MV-4-11 (cell line): ENCODE measurements around the gene SNAPC2.

Source experiments
- DNase-seq: peaks from one replicate; lab custom pipeline; 2025; lab: John Stamatoyannopoulos, UW

SNAPC2 gene

GRCh38 chr19:7919610-7920518, at the start of gene SNAPC2:
TSS of gene SNAPC2 (plus strand) at chr19:7920338. CDS start at chr19:7920367, 29 bp downstream.
- DNase-seq, result peak; percentile 94

GRCh38 chr19:7870571-7871436, 49.3 kb upstream of the SNAPC2 start:
- DNase-seq, result peak; percentile 95

GRCh38 chr19:7871437-7872305, 48.5 kb upstream of the SNAPC2 start:
- peak; percentile 95 for DNase-seq

GRCh38 chr19:7872306-7873204, 47.6 kb upstream of the SNAPC2 start:
- DNase-seq, result no peak

- DNase-seq, result no peak
Measured at GRCh38 chr19:7873304-7874075, 46.6 kb upstream of the SNAPC2 start.

- DNase-seq, result no peak
Measured at GRCh38 chr19:7874076-7874896, 45.9 kb upstream of the SNAPC2 start, which contains the start of gene PRR36. TSS of gene PRR36 (minus strand) at chr19:7874390. CDS start at chr19:7873689, 701 bp downstream.

GRCh38 chr19:7874897-7875273, 45.3 kb upstream of the SNAPC2 start:
- DNase-seq, result no peak

- no peak for DNase-seq
Measured at GRCh38 chr19:7877249-7877836, 42.8 kb upstream of the SNAPC2 start.

GRCh38 chr19:7879111-7879807, 40.9 kb upstream of the SNAPC2 start:
- DNase-seq, result no peak

- peak; percentile 42 for DNase-seq
Measured at GRCh38 chr19:7879836-7880235, 40.3 kb upstream of the SNAPC2 start.

GRCh38 chr19:7881910-7882309, 38.2 kb upstream of the SNAPC2 start:
- no peak for DNase-seq

- no peak for DNase-seq
Measured at GRCh38 chr19:7883105-7883504, 37.0 kb upstream of the SNAPC2 start.

GRCh38 chr19:7883796-7884570, 36.2 kb upstream of the SNAPC2 start:
- peak; percentile 37 for DNase-seq

GRCh38 chr19:7885818-7886217, 34.3 kb upstream of the SNAPC2 start:
- no peak for DNase-seq

- DNase-seq, result no peak
Measured at GRCh38 chr19:7887408-7888144, 32.6 kb upstream of the SNAPC2 start.

- DNase-seq, result no peak
Measured at GRCh38 chr19:7888145-7888825, 31.9 kb upstream of the SNAPC2 start, which contains the start of gene LRRC8E. TSS of gene LRRC8E (plus strand) at chr19:7888510. CDS start at chr19:7895604, 7,094 bp downstream.
